Smooth muscle cell (in vitro differentiated cells): ENCODE results near the gene PDE4D. TPM values are rescaled to one million over a fixed set of nuclear protein-coding genes. Genes with fewer than 3 reads are reported as not detected.

ENCODE experiments used
- DNase-seq: peaks from one replicate; lab custom pipeline; 2025; ENCODE audit not compliant: unreplicated experiment; lab: John Stamatoyannopoulos, UW
- H2AFZ ChIP-seq: fragments of 200-600 bp; sonication (generic); 2 replicates; pipeline ENCODE4 v1.6.0; 2016; ENCODE audit warnings: antibody characterized with exemption, low read depth, mild to moderate bottlenecking
- H3F3A ChIP-seq: fragments of 200-600 bp; sonication (generic); 2 replicates; pipeline ENCODE4 v1.6.0; 2017; ENCODE audit warnings: antibody characterized with exemption, low read depth
- H3K27ac ChIP-seq: fragments of 200-600 bp; sonication (generic); 2 replicates; pipeline ENCODE4 v1.5.1; 2016; ENCODE audit warnings: low read depth, mild to moderate bottlenecking
- H3K27me3 ChIP-seq: fragments of 200-600 bp; sonication (generic); 2 replicates; pipeline ENCODE4 v1.6.1; 2016; ENCODE audit warnings: low read depth, mild to moderate bottlenecking
- H3K36me3 ChIP-seq: fragments of 200-600 bp; sonication (generic); 2 replicates; pipeline ENCODE4 v1.5.1; 2016; ENCODE audit warnings: low read depth
- H3K4me1 ChIP-seq: fragments of 200-600 bp; sonication (generic); 2 replicates; pipeline ENCODE4 v1.5.1; 2016; ENCODE audit warnings: low read depth
- H3K4me2 ChIP-seq: fragments of 200-600 bp; sonication (generic); 2 replicates; pipeline ENCODE4 v1.6.0; 2016; ENCODE audit warnings: mild to moderate bottlenecking
- H3K4me3 ChIP-seq: fragments of 200-600 bp; sonication (generic); 2 replicates; pipeline ENCODE4 v1.5.1; 2016; ENCODE audit warnings: mild to moderate bottlenecking
- H3K79me2 ChIP-seq: fragments of 200-600 bp; sonication (generic); 2 replicates; pipeline ENCODE4 v1.6.0; 2016; ENCODE audit warnings: low read depth, mild to moderate bottlenecking
- H3K9ac ChIP-seq: fragments of 200-600 bp; sonication (generic); 2 replicates; pipeline ENCODE4 v1.6.0; 2016; ENCODE audit warnings: low read depth
- H3K9me3 ChIP-seq: fragments of 200-600 bp; sonication (generic); replicated peaks from 2 replicates; pipeline ENCODE4 v1.5.1; 2016; ENCODE audit warnings: low read depth
- H4K20me1 ChIP-seq: fragments of 200-600 bp; sonication (generic); 2 replicates; pipeline ENCODE4 v1.6.0; 2016; ENCODE audit warnings: low read depth
- WGBS: methylation state at CpG from one replicate; pipeline ENCODE4 v1.1.7; 2016; ENCODE audit warnings: low lambda C conversion rate; 5-methylcytosine and 5-hydroxymethylcytosine counted together
- polyA plus RNA-seq: library from polyadenylated mRNA; unstranded; fragments of >200 nt; fragmentation: Nextera tagmentation; extraction: Ambion mirVana; gene quantifications from 2 replicates; pipeline ENCODE4 v1.2.1, GENCODE V29; 2016
- total RNA-seq: library from RNA; depleted of rRNA; stranded (reverse); fragments of >200 nt; gene quantifications from 2 replicates; pipeline ENCODE4 v1.2.3, GENCODE V29; 2014
- TF ChIP-seq, protein P1 (sequence below): fragments of 200-600 bp; sonication (generic); IDR thresholded peaks from 2 replicates; pipeline ENCODE4 v1.5.1; 2017; ENCODE audit warnings: borderline replicate concordance, mild to moderate bottlenecking, antibody characterized with exemption; ENCODE audit not compliant: insufficient read depth, poor library complexity, severe bottlenecking

Gene PDE4D
- total and polyA plus RNA-seq, 2 experiments from 2014 or later = 16.4 to 61.0 TPM

DNA sequence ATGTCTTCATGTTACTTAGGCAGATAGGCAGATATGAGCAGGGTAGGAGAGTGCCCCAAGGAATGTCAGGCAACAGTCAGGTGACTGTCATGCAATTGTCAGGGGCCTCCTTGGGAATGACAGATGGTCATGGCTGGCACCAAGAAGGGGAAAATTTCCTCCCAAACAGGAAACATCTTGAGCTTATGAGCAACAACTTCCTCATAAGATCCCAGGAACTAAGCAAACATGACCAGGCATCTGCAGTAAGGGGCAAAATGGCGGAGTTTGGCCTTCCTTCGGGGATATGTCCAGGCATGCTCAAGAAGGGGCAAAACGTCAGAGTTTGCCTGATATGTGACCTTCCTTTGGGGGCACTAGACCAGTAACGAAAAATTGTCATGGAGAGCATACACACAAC is 591.8 kb downstream of the PDE4D start:
- Histone ChIP-seq H3K36me3 (no peaks in the 10 kb centered on the region), H3F3A (peaks cover 13% of the 10 kb centered on the region), H2AFZ (no peak overlapping the region), H4K20me1 (peaks cover 4% of the 10 kb centered on the region), H3K9ac (no peak overlapping the region), H3K27me3 (no peaks in the 10 kb centered on the region), H3K79me2 (no peaks in the 10 kb centered on the region), H3K9me3 (no peaks in the 10 kb centered on the region), H3K4me1 (no peaks in the 10 kb centered on the region), H3K4me2 (no peak overlapping the region), H3K4me3 (no peak overlapping the region), H3K27ac (no peak overlapping the region)
- WGBS = 96% methylated on average over 4 of the region's 4 CpGs
- DNase-seq = no peak
- TF ChIP-seq, protein P1, sequence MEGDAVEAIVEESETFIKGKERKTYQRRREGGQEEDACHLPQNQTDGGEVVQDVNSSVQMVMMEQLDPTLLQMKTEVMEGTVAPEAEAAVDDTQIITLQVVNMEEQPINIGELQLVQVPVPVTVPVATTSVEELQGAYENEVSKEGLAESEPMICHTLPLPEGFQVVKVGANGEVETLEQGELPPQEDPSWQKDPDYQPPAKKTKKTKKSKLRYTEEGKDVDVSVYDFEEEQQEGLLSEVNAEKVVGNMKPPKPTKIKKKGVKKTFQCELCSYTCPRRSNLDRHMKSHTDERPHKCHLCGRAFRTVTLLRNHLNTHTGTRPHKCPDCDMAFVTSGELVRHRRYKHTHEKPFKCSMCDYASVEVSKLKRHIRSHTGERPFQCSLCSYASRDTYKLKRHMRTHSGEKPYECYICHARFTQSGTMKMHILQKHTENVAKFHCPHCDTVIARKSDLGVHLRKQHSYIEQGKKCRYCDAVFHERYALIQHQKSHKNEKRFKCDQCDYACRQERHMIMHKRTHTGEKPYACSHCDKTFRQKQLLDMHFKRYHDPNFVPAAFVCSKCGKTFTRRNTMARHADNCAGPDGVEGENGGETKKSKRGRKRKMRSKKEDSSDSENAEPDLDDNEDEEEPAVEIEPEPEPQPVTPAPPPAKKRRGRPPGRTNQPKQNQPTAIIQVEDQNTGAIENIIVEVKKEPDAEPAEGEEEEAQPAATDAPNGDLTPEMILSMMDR = no peak

- DNase-seq = no peak
- no peaks in the 10 kb centered on the region for H3K36me3 ChIP-seq
- H4K20me1 ChIP-seq = peaks cover 4% of the 10 kb centered on the region
- H3K79me2 ChIP-seq = no peaks in the 10 kb centered on the region
- H3K27me3 ChIP-seq = no peaks in the 10 kb centered on the region
- TF ChIP-seq, protein P1 = no peak
- H3K4me3 ChIP-seq = no peak overlapping the region
- WGBS = 100% methylated on average over 1 of the region's 1 CpG
- no peak overlapping the region for H3K4me2 ChIP-seq
- peaks cover 13% of the 10 kb centered on the region for H3F3A ChIP-seq
- no peaks in the 10 kb centered on the region for H3K9me3 ChIP-seq
- H2AFZ ChIP-seq = no peak overlapping the region
- no peak overlapping the region for H3K27ac ChIP-seq
- H3K9ac ChIP-seq = no peak overlapping the region
- H3K4me1 ChIP-seq = no peaks in the 10 kb centered on the region
These were observed 592.6 kb downstream of the PDE4D start for GRCh38 chr5:59300930-59301329.

GRCh38 chr5:59299006-59299405 is 594.5 kb downstream of the PDE4D start:
- DNase-seq = no peak
- Histone ChIP-seq H3K36me3 (no peaks in the 10 kb centered on the region), H3K9me3 (no peaks in the 10 kb centered on the region), H3K9ac (no peak overlapping the region), H3F3A (peaks cover 12% of the 10 kb centered on the region), H3K27me3 (no peaks in the 10 kb centered on the region), H3K27ac (peak overlapping the region; percentile 39), H3K4me3 (no peak overlapping the region), H2AFZ (no peak overlapping the region), H3K4me1 (no peaks in the 10 kb centered on the region), H4K20me1 (peaks cover 4% of the 10 kb centered on the region), H3K79me2 (no peaks in the 10 kb centered on the region), H3K4me2 (no peak overlapping the region)
- TF ChIP-seq, protein P1 = no peak
- WGBS = 80% methylated on average over 3 of the region's 3 CpGs

- Histone ChIP-seq H3F3A (peaks cover 6% of the 10 kb centered on the region), H2AFZ (peak overlapping the region; percentile 46), H3K27ac (peak overlapping the region; percentile 71), H3K9me3 (no peaks in the 10 kb centered on the region), H3K4me2 (peak overlapping the region; percentile 83), H3K27me3 (no peaks in the 10 kb centered on the region), H3K9ac (peak overlapping the region; percentile 67), H3K4me3 (peak overlapping the region; percentile 36), H3K4me1 (peaks cover 5% of the 10 kb centered on the region), H3K36me3 (no peaks in the 10 kb centered on the region), H4K20me1 (peaks cover 7% of the 10 kb centered on the region), H3K79me2 (no peaks in the 10 kb centered on the region)
- TF ChIP-seq, protein P1 = no peak
- WGBS = 63% methylated on average over 5 of the region's 5 CpGs
- no peak for DNase-seq
These were observed 596.9 kb downstream of the PDE4D start for GRCh38 chr5:59296317-59297264.
